Measurements from ENCODE around the gene NDUFS8.
"Not testable (repeated sequence)": the region's sequence is repeated elsewhere in the genome, so short reads cannot be mapped to it uniquely, and the experiment has no call there.

DNA sequence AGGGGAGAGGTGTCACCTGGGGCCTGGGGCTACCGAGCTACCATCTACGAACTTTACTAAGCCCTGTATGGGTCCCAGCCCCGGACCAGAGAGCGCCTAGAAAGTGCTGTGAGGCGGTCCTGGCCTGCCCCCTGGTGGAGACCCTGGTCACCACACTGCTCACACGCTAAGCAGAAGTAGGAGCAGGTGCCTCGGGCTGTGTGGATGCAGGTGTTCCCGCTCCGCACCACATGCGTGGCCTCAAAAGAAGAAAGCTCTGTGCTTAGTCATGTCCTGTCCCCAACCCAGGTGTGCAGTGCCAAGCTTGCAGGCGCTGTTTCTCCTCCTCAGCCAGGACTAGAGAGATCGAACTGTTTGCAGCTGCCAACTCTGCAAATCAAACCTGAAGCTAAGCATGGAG, 36.7 kb upstream of the NDUFS8 start:
- not testable (repeated sequence) for TF ChIP-seq EGR1 (IDR thresholded peaks at IDR 0.05; ENCODE audit: borderline replicate concordance in 1 of 2, low read depth in 2 of 2, low read length in 2 of 2); YY1 (IDR thresholded peaks at IDR 0.05; ENCODE audit: low read depth, low read length); POLR2AphosphoS5 (IDR thresholded peaks at IDR 0.05; ENCODE audit: low read length)
- TF ChIP-seq, protein P1, sequence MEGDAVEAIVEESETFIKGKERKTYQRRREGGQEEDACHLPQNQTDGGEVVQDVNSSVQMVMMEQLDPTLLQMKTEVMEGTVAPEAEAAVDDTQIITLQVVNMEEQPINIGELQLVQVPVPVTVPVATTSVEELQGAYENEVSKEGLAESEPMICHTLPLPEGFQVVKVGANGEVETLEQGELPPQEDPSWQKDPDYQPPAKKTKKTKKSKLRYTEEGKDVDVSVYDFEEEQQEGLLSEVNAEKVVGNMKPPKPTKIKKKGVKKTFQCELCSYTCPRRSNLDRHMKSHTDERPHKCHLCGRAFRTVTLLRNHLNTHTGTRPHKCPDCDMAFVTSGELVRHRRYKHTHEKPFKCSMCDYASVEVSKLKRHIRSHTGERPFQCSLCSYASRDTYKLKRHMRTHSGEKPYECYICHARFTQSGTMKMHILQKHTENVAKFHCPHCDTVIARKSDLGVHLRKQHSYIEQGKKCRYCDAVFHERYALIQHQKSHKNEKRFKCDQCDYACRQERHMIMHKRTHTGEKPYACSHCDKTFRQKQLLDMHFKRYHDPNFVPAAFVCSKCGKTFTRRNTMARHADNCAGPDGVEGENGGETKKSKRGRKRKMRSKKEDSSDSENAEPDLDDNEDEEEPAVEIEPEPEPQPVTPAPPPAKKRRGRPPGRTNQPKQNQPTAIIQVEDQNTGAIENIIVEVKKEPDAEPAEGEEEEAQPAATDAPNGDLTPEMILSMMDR (IDR thresholded peaks at IDR 0.05 in 2 of 3, conservative IDR thresholded peaks at IDR 0.05 in 1 of 3; ENCODE audit: control insufficient read depth in 2 of 3, extremely low read depth in 1 of 3, insufficient read depth in 1 of 3, low read depth in 3 of 3, low read length in 3 of 3), result peak; percentile 28 to 59 (median 45)

Measured in GM12878 (cell line).